ENCODE data around the gene CRYZL1.

Gene CRYZL1

GRCh38 chr21:33660406-33660805, 18.9 kb upstream of the CRYZL1 start:
- no peaks in the 10 kb centered on the region for H3K36me3 ChIP-seq (ENCODE audit: insufficient read depth, low read length)
- no peaks in the 10 kb centered on the region for H3K9me3 ChIP-seq (ENCODE audit: insufficient read depth, low read depth, low read length)
- 90% methylated on average over 1 of the region's 1 CpG for WGBS
- no peak overlapping the region for H3K27ac ChIP-seq (ENCODE audit: low read depth, low read length)
- H3K9ac ChIP-seq (ENCODE audit: low read depth, low read length) = no peak overlapping the region
- no peak overlapping the region for H3K4me3 ChIP-seq (ENCODE audit: low read length)
- H3K4me1 ChIP-seq (ENCODE audit: insufficient read depth, low read length) = peaks cover 21% of the 10 kb centered on the region
- no peaks in the 10 kb centered on the region for H3K27me3 ChIP-seq (ENCODE audit: insufficient read depth, low read length)

- Histone ChIP-seq H3K4me1 (ENCODE audit: insufficient read depth, low read length) (peaks cover 29% of the 10 kb centered on the region), H3K9ac (ENCODE audit: low read depth, low read length) (no peak overlapping the region), H3K9me3 (ENCODE audit: insufficient read depth, low read depth, low read length) (no peaks in the 10 kb centered on the region), H3K27me3 (ENCODE audit: insufficient read depth, low read length) (no peaks in the 10 kb centered on the region), H3K4me3 (ENCODE audit: low read length) (no peak overlapping the region), H3K36me3 (ENCODE audit: insufficient read depth, low read length) (no peaks in the 10 kb centered on the region), H3K27ac (ENCODE audit: low read depth, low read length) (no peak overlapping the region)
- 100% methylated on average over 1 of the region's 1 CpG for WGBS
Measured at GRCh38 chr21:33659568-33659949, 18.0 kb upstream of the CRYZL1 start.

- WGBS = 85% methylated on average over 7 of the region's 7 CpGs
- no peaks in the 10 kb centered on the region for H3K36me3 ChIP-seq (ENCODE audit: insufficient read depth, low read length)
- H3K9ac ChIP-seq (ENCODE audit: low read depth, low read length) = no peak overlapping the region
- H3K4me1 ChIP-seq (ENCODE audit: insufficient read depth, low read length) = peaks cover 34% of the 10 kb centered on the region
- H3K27me3 ChIP-seq (ENCODE audit: insufficient read depth, low read length) = no peaks in the 10 kb centered on the region
- H3K9me3 ChIP-seq (ENCODE audit: insufficient read depth, low read depth, low read length) = no peaks in the 10 kb centered on the region
- no peak overlapping the region for H3K27ac ChIP-seq (ENCODE audit: low read depth, low read length)
- H3K4me3 ChIP-seq (ENCODE audit: low read length) = no peak overlapping the region
Measured at GRCh38 chr21:33658919-33659567, 17.5 kb upstream of the CRYZL1 start.

- no peak overlapping the region for H3K9ac ChIP-seq (ENCODE audit: low read depth, low read length)
- no peaks in the 10 kb centered on the region for H3K9me3 ChIP-seq (ENCODE audit: insufficient read depth, low read depth, low read length)
- H3K36me3 ChIP-seq (ENCODE audit: insufficient read depth, low read length) = no peaks in the 10 kb centered on the region
- peaks cover 37% of the 10 kb centered on the region for H3K4me1 ChIP-seq (ENCODE audit: insufficient read depth, low read length)
- no peak overlapping the region for H3K27ac ChIP-seq (ENCODE audit: low read depth, low read length)
- no peaks in the 10 kb centered on the region for H3K27me3 ChIP-seq (ENCODE audit: insufficient read depth, low read length)
- H3K4me3 ChIP-seq (ENCODE audit: low read length) = no peak overlapping the region
- 83% methylated on average over 8 of the region's 8 CpGs for WGBS
Measured at GRCh38 chr21:33657124-33657820, 15.7 kb upstream of the CRYZL1 start.

- Histone ChIP-seq H3K4me3 (ENCODE audit: low read length) (no peak overlapping the region), H3K27me3 (ENCODE audit: insufficient read depth, low read length) (no peaks in the 10 kb centered on the region), H3K36me3 (ENCODE audit: insufficient read depth, low read length) (no peaks in the 10 kb centered on the region), H3K9ac (ENCODE audit: low read depth, low read length) (peak overlapping the region; percentile 41; the same call in 1 of the 2 replicates), H3K27ac (ENCODE audit: low read depth, low read length) (peak overlapping the region; percentile 11; the same call in 1 of the 2 replicates), H3K9me3 (ENCODE audit: insufficient read depth, low read depth, low read length) (no peaks in the 10 kb centered on the region), H3K4me1 (ENCODE audit: insufficient read depth, low read length) (peaks cover 52% of the 10 kb centered on the region)
- WGBS = 70% methylated on average over 8 of the region's 8 CpGs
Measured at GRCh38 chr21:33655588-33656221, 14.2 kb upstream of the CRYZL1 start.

GRCh38 chr21:33654412-33654811, 12.9 kb upstream of the CRYZL1 start:
- H3K4me1 ChIP-seq (ENCODE audit: insufficient read depth, low read length) = peaks cover 62% of the 10 kb centered on the region
- peak overlapping the region; percentile 7; the same call in 1 of the 2 replicates for H3K27ac ChIP-seq (ENCODE audit: low read depth, low read length)
- H3K36me3 ChIP-seq (ENCODE audit: insufficient read depth, low read length) = no peaks in the 10 kb centered on the region
- no peak overlapping the region for H3K4me3 ChIP-seq (ENCODE audit: low read length)
- H3K9me3 ChIP-seq (ENCODE audit: insufficient read depth, low read depth, low read length) = no peaks in the 10 kb centered on the region
- 94% methylated on average over 4 of the region's 4 CpGs for WGBS
- no peaks in the 10 kb centered on the region for H3K27me3 ChIP-seq (ENCODE audit: insufficient read depth, low read length)
- H3K9ac ChIP-seq (ENCODE audit: low read depth, low read length) = no peak overlapping the region

GRCh38 chr21:33651965-33652680, 10.6 kb upstream of the CRYZL1 start:
- H3K36me3 ChIP-seq (ENCODE audit: insufficient read depth, low read length) = no peaks in the 10 kb centered on the region
- H3K9me3 ChIP-seq (ENCODE audit: insufficient read depth, low read depth, low read length) = no peaks in the 10 kb centered on the region
- H3K27ac ChIP-seq (ENCODE audit: low read depth, low read length) = no peak overlapping the region
- H3K4me1 ChIP-seq (ENCODE audit: insufficient read depth, low read length) = peaks cover 58% of the 10 kb centered on the region
- no peaks in the 10 kb centered on the region for H3K27me3 ChIP-seq (ENCODE audit: insufficient read depth, low read length)
- H3K4me3 ChIP-seq (ENCODE audit: low read length) = no peak overlapping the region
- H3K9ac ChIP-seq (ENCODE audit: low read depth, low read length) = no peak overlapping the region
- 74% methylated on average over 8 of the region's 8 CpGs for WGBS

GRCh38 chr21:33650929-33651509, 9.5 kb upstream of the CRYZL1 start:
- Histone ChIP-seq H3K4me3 (ENCODE audit: low read length) (no peak overlapping the region), H3K27me3 (ENCODE audit: insufficient read depth, low read length) (no peaks in the 10 kb centered on the region), H3K4me1 (ENCODE audit: insufficient read depth, low read length) (peaks cover 52% of the 10 kb centered on the region), H3K9ac (ENCODE audit: low read depth, low read length) (no peak overlapping the region), H3K36me3 (ENCODE audit: insufficient read depth, low read length) (no peaks in the 10 kb centered on the region), H3K27ac (ENCODE audit: low read depth, low read length) (peak overlapping the region; percentile 47; the same call in 1 of the 2 replicates), H3K9me3 (ENCODE audit: insufficient read depth, low read depth, low read length) (no peaks in the 10 kb centered on the region)
- WGBS = 76% methylated on average over 7 of the region's 7 CpGs

GRCh38 chr21:33650230-33650629, 8.7 kb upstream of the CRYZL1 start:
- Histone ChIP-seq H3K27ac (ENCODE audit: low read depth, low read length) (no peak overlapping the region), H3K36me3 (ENCODE audit: insufficient read depth, low read length) (no peaks in the 10 kb centered on the region), H3K9ac (ENCODE audit: low read depth, low read length) (no peak overlapping the region), H3K4me3 (ENCODE audit: low read length) (no peak overlapping the region), H3K4me1 (ENCODE audit: insufficient read depth, low read length) (peaks cover 51% of the 10 kb centered on the region), H3K27me3 (ENCODE audit: insufficient read depth, low read length) (no peaks in the 10 kb centered on the region), H3K9me3 (ENCODE audit: insufficient read depth, low read depth, low read length) (no peaks in the 10 kb centered on the region)
- WGBS = 88% methylated on average over 5 of the region's 7 CpGs

GRCh38 chr21:33648555-33648954, 7.0 kb upstream of the CRYZL1 start:
- H3K4me3 ChIP-seq (ENCODE audit: low read length) = no peak overlapping the region
- H3K27ac ChIP-seq (ENCODE audit: low read depth, low read length) = no peak overlapping the region
- peaks cover 53% of the 10 kb centered on the region for H3K4me1 ChIP-seq (ENCODE audit: insufficient read depth, low read length)
- H3K27me3 ChIP-seq (ENCODE audit: insufficient read depth, low read length) = no peaks in the 10 kb centered on the region
- H3K9me3 ChIP-seq (ENCODE audit: insufficient read depth, low read depth, low read length) = no peaks in the 10 kb centered on the region
- 98% methylated on average over 1 of the region's 1 CpG for WGBS
- H3K9ac ChIP-seq (ENCODE audit: low read depth, low read length) = no peak overlapping the region
- H3K36me3 ChIP-seq (ENCODE audit: insufficient read depth, low read length) = no peaks in the 10 kb centered on the region
